ENCODE data around the gene SH3RF3. TPM values are rescaled to one million over a fixed set of nuclear protein-coding genes. Genes with fewer than 3 reads are reported as not detected.

The SH3RF3 gene
- total RNA-seq, 2 donors from 2014 or later, result 8.0 to 8.8 TPM

DNA sequence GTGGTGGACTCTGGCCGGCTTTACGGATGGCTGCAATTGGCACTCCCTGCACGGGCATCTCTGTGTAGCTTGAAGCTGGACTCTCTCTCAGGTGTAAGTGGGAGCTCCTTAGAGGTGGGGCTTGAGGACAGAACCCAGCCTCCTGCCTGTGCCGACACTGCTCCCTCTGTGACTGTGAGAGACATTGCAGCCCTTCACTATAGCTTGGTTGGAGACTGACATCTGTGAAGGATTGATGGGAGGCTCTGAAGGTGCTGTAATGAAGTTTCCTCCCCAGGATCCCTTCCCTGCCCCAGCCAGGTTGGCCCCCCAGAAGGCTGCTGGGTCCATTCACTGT is 166.7 kb downstream of the SH3RF3 start:
- no peak overlapping the region for H3K4me3 ChIP-seq
- no peak overlapping the region for H3K27ac ChIP-seq
- TF ChIP-seq, protein P1, sequence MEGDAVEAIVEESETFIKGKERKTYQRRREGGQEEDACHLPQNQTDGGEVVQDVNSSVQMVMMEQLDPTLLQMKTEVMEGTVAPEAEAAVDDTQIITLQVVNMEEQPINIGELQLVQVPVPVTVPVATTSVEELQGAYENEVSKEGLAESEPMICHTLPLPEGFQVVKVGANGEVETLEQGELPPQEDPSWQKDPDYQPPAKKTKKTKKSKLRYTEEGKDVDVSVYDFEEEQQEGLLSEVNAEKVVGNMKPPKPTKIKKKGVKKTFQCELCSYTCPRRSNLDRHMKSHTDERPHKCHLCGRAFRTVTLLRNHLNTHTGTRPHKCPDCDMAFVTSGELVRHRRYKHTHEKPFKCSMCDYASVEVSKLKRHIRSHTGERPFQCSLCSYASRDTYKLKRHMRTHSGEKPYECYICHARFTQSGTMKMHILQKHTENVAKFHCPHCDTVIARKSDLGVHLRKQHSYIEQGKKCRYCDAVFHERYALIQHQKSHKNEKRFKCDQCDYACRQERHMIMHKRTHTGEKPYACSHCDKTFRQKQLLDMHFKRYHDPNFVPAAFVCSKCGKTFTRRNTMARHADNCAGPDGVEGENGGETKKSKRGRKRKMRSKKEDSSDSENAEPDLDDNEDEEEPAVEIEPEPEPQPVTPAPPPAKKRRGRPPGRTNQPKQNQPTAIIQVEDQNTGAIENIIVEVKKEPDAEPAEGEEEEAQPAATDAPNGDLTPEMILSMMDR (IDR thresholded peaks at IDR 0.05), result no peak
- no peaks in the 10 kb centered on the region for H3K9me3 ChIP-seq
- no peaks in the 10 kb centered on the region for H3K36me3 ChIP-seq
- peaks cover 0 to 24% of the 10 kb centered on the region in 2 donors for H3K4me1 ChIP-seq
- DNase-seq (ENCODE audit: low spot score), result no peak
- H3K27me3 ChIP-seq, result no peaks in the 10 kb centered on the region

- Histone ChIP-seq H3K9me3 (no peaks in the 10 kb centered on the region), H3K4me1 (peaks cover 0 to 30% of the 10 kb centered on the region in 2 donors)
- DNase-seq (ENCODE audit: low spot score), result no peak
These were observed 168.8 kb downstream of the SH3RF3 start for GRCh38 chr2:109297566-109298490.

GRCh38 chr2:109298851-109299250 is 169.8 kb downstream of the SH3RF3 start:
- Histone ChIP-seq H3K4me1 (peaks cover 0 to 24% of the 10 kb centered on the region in 2 donors), H3K9me3 (no peaks in the 10 kb centered on the region), H3K4me3 (no peak overlapping the region), H3K36me3 (no peaks in the 10 kb centered on the region), H3K27me3 (no peaks in the 10 kb centered on the region), H3K27ac (no peak overlapping the region)
- no peak for DNase-seq (ENCODE audit: low spot score)
- TF ChIP-seq, protein P1 (IDR thresholded peaks at IDR 0.05), result no peak

More at GRCh38 chr2:109297566-109298490, 168.8 kb downstream of the SH3RF3 start:
- TF ChIP-seq, protein P1 (IDR thresholded peaks at IDR 0.05), result no peak
- no peak overlapping the region for H3K4me3 ChIP-seq
- no peaks in the 10 kb centered on the region for H3K36me3 ChIP-seq
- no peak overlapping the region for H3K27ac ChIP-seq
- H3K27me3 ChIP-seq, result no peaks in the 10 kb centered on the region

DNA sequence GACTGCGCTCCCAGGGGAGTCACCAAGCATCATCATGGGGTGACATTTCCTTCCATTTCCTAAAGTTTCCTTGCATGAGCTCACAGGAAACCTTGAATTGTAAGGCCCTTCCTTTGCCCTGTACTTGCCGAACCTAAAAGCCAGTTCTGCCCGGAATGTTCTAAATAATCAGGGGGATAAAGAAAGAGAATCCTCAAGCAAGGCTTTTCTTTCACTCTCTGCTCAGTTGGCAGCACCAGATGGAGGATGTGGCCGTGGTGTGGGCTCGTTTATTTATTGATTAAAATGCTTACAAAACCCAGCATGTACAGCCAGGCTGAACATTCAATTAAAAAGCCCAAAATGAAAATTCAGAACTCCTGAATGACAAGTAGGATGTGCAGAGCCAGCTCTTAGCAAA is 170.5 kb downstream of the SH3RF3 start:
- no peak for DNase-seq (ENCODE audit: low spot score)
- TF ChIP-seq, protein P1 (IDR thresholded peaks at IDR 0.05), result no peak
- no peaks in the 10 kb centered on the region for H3K9me3 ChIP-seq
- H3K4me1 ChIP-seq, result peaks cover 0 to 24% of the 10 kb centered on the region in 2 donors
- H3K36me3 ChIP-seq, result no peaks in the 10 kb centered on the region
- H3K27me3 ChIP-seq, result no peaks in the 10 kb centered on the region
- H3K27ac ChIP-seq, result no peak overlapping the region
- no peak overlapping the region for H3K4me3 ChIP-seq

- Histone ChIP-seq H3K36me3 (no peaks in the 10 kb centered on the region), H3K27me3 (no peaks in the 10 kb centered on the region), H3K9me3 (no peaks in the 10 kb centered on the region), H3K27ac (no peak overlapping the region), H3K4me1 (peaks cover 0 to 24% of the 10 kb centered on the region in 2 donors), H3K4me3 (no peak overlapping the region)
- no peak for DNase-seq (ENCODE audit: low spot score)
- TF ChIP-seq, protein P1 (IDR thresholded peaks at IDR 0.05), result no peak
These were observed 171.6 kb downstream of the SH3RF3 start for GRCh38 chr2:109300582-109300981.
